Mucosa of rectum (tissue), 2 donors: ENCODE measurements around the gene DPP6.
"Not testable (repeated sequence)": the region's sequence is repeated elsewhere in the genome, so short reads cannot be mapped to it uniquely, and the experiment has no call there.

Experiments used
- H3K27ac ChIP-seq, 2 donors: one replicate each; pipeline ENCODE4 v1.7.0; 2013; ENCODE audit warnings: inconsistent platforms in 2 of 2, low read depth in 2 of 2, low read length in 2 of 2
- H3K27me3 ChIP-seq, 2 donors: one replicate each; pipeline ENCODE4 v1.7.0; 2013; ENCODE audit warnings: low read length in 2 of 2; ENCODE audit not compliant: control insufficient read depth in 2 of 2, insufficient read depth in 2 of 2
- H3K36me3 ChIP-seq, 2 donors: one replicate each; pipeline ENCODE4 v1.7.0; 2013; ENCODE audit warnings: low read length in 2 of 2; ENCODE audit not compliant: control insufficient read depth in 2 of 2, insufficient read depth in 2 of 2
- H3K4me1 ChIP-seq, 2 donors: one replicate each; pipeline ENCODE4 v1.7.0; 2013; ENCODE audit warnings: low read length in 2 of 2, mild to moderate bottlenecking in 1 of 2; ENCODE audit not compliant: control insufficient read depth in 2 of 2, insufficient read depth in 2 of 2
- H3K4me3 ChIP-seq, 2 donors: one replicate each; pipeline ENCODE4 v1.7.0; 2013; ENCODE audit warnings: low read length in 2 of 2
- H3K9ac ChIP-seq, 2 donors: one replicate each; pipeline ENCODE4 v1.7.0; 2013; ENCODE audit warnings: low read length in 2 of 2, low read depth in 1 of 2, mild to moderate bottlenecking in 1 of 2
- H3K9me3 ChIP-seq, 2 donors: one replicate each; pipeline ENCODE4 v1.7.0; 2013; ENCODE audit warnings: low read length in 2 of 2; ENCODE audit not compliant: control insufficient read depth in 2 of 2
- donor health status: healthy.
- donor health status: Normal muscosa, but diverticular disease.

DPP6 gene

GRCh38 chr7:154929006-154929726, 877.0 kb downstream of the DPP6 start:
- Histone ChIP-seq H3K4me3 (peak overlapping the region; percentile 72 to 91), H3K27me3 (no peaks in the 10 kb centered on the region)

GRCh38 chr7:154931906-154932305, 879.7 kb downstream of the DPP6 start:
- H3K27me3 ChIP-seq: no peaks in the 10 kb centered on the region
- no peak overlapping the region for H3K9ac ChIP-seq
- no peaks in the 10 kb centered on the region for H3K36me3 ChIP-seq
- H3K27ac ChIP-seq: no peak overlapping the region
- no peak overlapping the region for H3K4me3 ChIP-seq
- H3K9me3 ChIP-seq: no peaks in the 10 kb centered on the region
- peaks cover 7 to 8% of the 10 kb centered on the region in 2 donors for H3K4me1 ChIP-seq

More at GRCh38 chr7:154929006-154929726, 877.0 kb downstream of the DPP6 start:
- Histone ChIP-seq H3K36me3 (no peaks in the 10 kb centered on the region), H3K4me1 (peaks cover 7 to 8% of the 10 kb centered on the region in 2 donors), H3K27ac (peak overlapping the region; percentile 84 to 93), H3K9me3 (no peaks in the 10 kb centered on the region), H3K9ac (peak overlapping the region; percentile 72 to 74)

GRCh38 chr7:154934353-154934952, 882.3 kb downstream of the DPP6 start:
- H3K27ac ChIP-seq, H3K4me1 ChIP-seq, H3K9me3 ChIP-seq, H3K9ac ChIP-seq, H3K27me3 ChIP-seq, H3K4me3 ChIP-seq, H3K36me3 ChIP-seq: not testable (repeated sequence)

- no peaks in the 10 kb centered on the region for H3K4me1 ChIP-seq
- no peaks in the 10 kb centered on the region for H3K9me3 ChIP-seq
- no peak overlapping the region for H3K27ac ChIP-seq
- H3K9ac ChIP-seq: no peak overlapping the region
- H3K27me3 ChIP-seq: no peaks in the 10 kb centered on the region
- no peak overlapping the region for H3K4me3 ChIP-seq
- peaks cover 0 to 3% of the 10 kb centered on the region in 2 donors for H3K36me3 ChIP-seq
Observed at GRCh38 chr7:154937837-154938236, 885.6 kb downstream of the DPP6 start.

GRCh38 chr7:154942691-154943090, 890.5 kb downstream of the DPP6 start:
- H3K27me3 ChIP-seq: no peaks in the 10 kb centered on the region
- H3K4me1 ChIP-seq: no peaks in the 10 kb centered on the region
- peaks cover 23 to 31% of the 10 kb centered on the region in 2 donors for H3K36me3 ChIP-seq
- H3K9ac ChIP-seq: no peak overlapping the region
- no peak overlapping the region for H3K27ac ChIP-seq
- H3K4me3 ChIP-seq: no peak overlapping the region
- no peaks in the 10 kb centered on the region for H3K9me3 ChIP-seq
